HCT116 (cell line): ENCODE results near the gene PTCHD4. TPM values are rescaled to one million over a fixed set of nuclear protein-coding genes. Genes with fewer than 3 reads are reported as not detected.
"Not testable (repeated sequence)": the region's sequence is repeated elsewhere in the genome, so short reads cannot be mapped to it uniquely, and the experiment has no call there.

Experiments used
- ATAC-seq: fragments of 200-7000 bp; cut with Tn5 transposase; 2 replicates; pipeline ENCODE4 v1.9.1; 2020; ENCODE audit warnings: mild to moderate bottlenecking, moderate library complexity
- BruUV-seq: library from RNA; stranded (reverse); fragments of 400-500 nt; replicated peaks from 2 replicates; lab custom pipeline; 2021; lab: Mats Ljungman, UMichigan
- CTCF ChIA-PET: fragments of 300-600 bp; sonication (Branson Sonifier 250); formaldehyde crosslinking; loops from one replicate; lab custom pipeline; 2021; ENCODE audit warnings: antibody characterized with exemption; lab: Charles Lee
- POLR2A ChIA-PET: fragments of 300-600, 350-600 bp; sonication (Branson Sonifier 250); formaldehyde crosslinking; loops from one replicate; lab custom pipeline; 2021; ENCODE audit warnings: antibody characterized with exemption; lab: Charles Lee
- RAD21 ChIA-PET, 2 experiments: fragments of 300-600 bp; sonication (Branson Sonifier 250); formaldehyde crosslinking; loops; one replicate each; lab custom pipeline; 2023; ENCODE audit warnings: low total read pairs in 2 of 2; ENCODE audit not compliant: uncharacterized antibody in 2 of 2, unreplicated experiment in 2 of 2, low non-redundant PET in 1 of 2; lab: Charles Lee
- DNase-seq: peaks from one replicate; pipeline ENCODE4 v3.0.0-alpha.2; 2010; ENCODE audit warnings: low read depth, low spot score
- H2AFZ ChIP-seq: fragments of 200-600 bp; shearing (Covaris generic), sonication (generic); 2 replicates; pipeline ENCODE4 v1.6.1; 2017; ENCODE audit warnings: low read depth, mixed run types, mixed read lengths, antibody characterized with exemption, low read length; ENCODE audit not compliant: poor library complexity, severe bottlenecking
- H3K27ac ChIP-seq: 2 replicates; pipeline ENCODE4 v1.5.1; 2012; ENCODE audit warnings: low read depth, low read length
- H3K27me3 ChIP-seq: fragments of 200-600 bp; sonication (generic); 2 replicates; pipeline ENCODE4 v1.6.1; 2016; ENCODE audit warnings: mixed run types, low read length, mixed read lengths; ENCODE audit not compliant: insufficient read depth
- H3K36me3 ChIP-seq, 2 experiments: fragments of 200-500 bp in 1 of 2; fragments of 200-600 bp in 1 of 2; sonication (Bioruptor generic) in 1 of 2; sonication (generic) in 1 of 2; 2 replicates each; pipeline versions ENCODE4 v1.5.1 to v1.6.1; 2014 to 2016; ENCODE audit warnings: low read length in 2 of 2, inconsistent platforms in 1 of 2, mixed read lengths in 1 of 2, mixed run types in 1 of 2; ENCODE audit not compliant: insufficient read depth in 2 of 2, control insufficient read depth in 1 of 2
- H3K4me1 ChIP-seq, 2 experiments: fragments of 200-600 bp in 1 of 2; sonication (generic) in 1 of 2; 2 replicates each; pipeline versions ENCODE4 v1.5.1 to v1.6.1; 2012 to 2017; ENCODE audit warnings: low read length in 2 of 2, inconsistent platforms in 1 of 2, mild to moderate bottlenecking in 1 of 2, mixed read lengths in 1 of 2, mixed run types in 1 of 2, moderate library complexity in 1 of 2; ENCODE audit not compliant: insufficient read depth in 2 of 2, control insufficient read depth in 1 of 2
- H3K4me2 ChIP-seq: fragments of 200-600 bp; sonication (generic); 2 replicates; pipeline ENCODE4 v1.6.1; 2017; ENCODE audit warnings: mixed run types, low read length, mixed read lengths
- H3K4me3 ChIP-seq, 2 experiments: fragments of 200-600 bp in 1 of 2; sonication (generic) in 1 of 2; replicated peaks in 1 of 2; 2 replicates each; pipeline ENCODE4 v1.5.1; 2011 to 2016; ENCODE audit warnings: low read length in 2 of 2, control low read depth in 1 of 2, low read depth in 1 of 2, mild to moderate bottlenecking in 1 of 2, mixed read lengths in 1 of 2, mixed run types in 1 of 2
- H3K79me2 ChIP-seq: fragments of 200-600 bp; sonication (generic); 2 replicates; pipeline ENCODE4 v1.6.1; 2017; ENCODE audit warnings: mild to moderate bottlenecking, mixed run types, low read length, moderate library complexity, mixed read lengths; ENCODE audit not compliant: insufficient read depth
- H3K9ac ChIP-seq: fragments of 200-600 bp; sonication (generic); 2 replicates; pipeline ENCODE4 v1.6.1; 2016; ENCODE audit warnings: low read length, mixed read lengths
- H3K9me2 ChIP-seq: fragments of 200-600 bp; sonication (generic), shearing (Covaris generic); 2 replicates; pipeline ENCODE4 v1.6.1; 2017; ENCODE audit warnings: mixed run types, mild to moderate bottlenecking, moderate library complexity; ENCODE audit not compliant: insufficient read depth
- H3K9me3 ChIP-seq, 2 experiments: fragments of 200-500 bp in 1 of 2; fragments of 200-600 bp in 1 of 2; sonication (Bioruptor generic) in 1 of 2; sonication (generic) in 1 of 2; 2 replicates each; pipeline ENCODE4 v1.6.1; 2014 to 2017; ENCODE audit warnings: low read length in 2 of 2, mixed read lengths in 2 of 2, inconsistent platforms in 1 of 2, low read depth in 1 of 2, mild to moderate bottlenecking in 1 of 2, mixed run types in 1 of 2, moderate library complexity in 1 of 2; ENCODE audit not compliant: control insufficient read depth in 1 of 2, insufficient read depth in 1 of 2
- H4K20me1 ChIP-seq: fragments of 200-600 bp; sonication (generic), shearing (Covaris generic); 2 replicates; pipeline ENCODE4 v1.6.1; 2017; ENCODE audit warnings: mixed run types, mild to moderate bottlenecking, moderate library complexity; ENCODE audit not compliant: insufficient read depth
- ELF1 ChIP-seq: IDR thresholded peaks from 2 replicates; pipeline ENCODE4 v1.6.1; 2012; ENCODE audit warnings: low read depth, borderline replicate concordance
- EZH2 ChIP-seq: fragments of 200-600 bp; sonication (generic); IDR thresholded peaks from 2 replicates; pipeline ENCODE4 v1.6.1; 2017; ENCODE audit warnings: antibody characterized with exemption, mixed run types
- EZH2phosphoT487 ChIP-seq: fragments of 200-600 bp; IDR thresholded peaks from 2 replicates; pipeline ENCODE4 v1.6.1; 2018; ENCODE audit warnings: antibody characterized with exemption, borderline replicate concordance
- FOSL1 ChIP-seq: IDR thresholded peaks from 2 replicates; pipeline ENCODE4 v1.6.1; 2012; ENCODE audit warnings: low read depth
- POLR2AphosphoS5 ChIP-seq: IDR thresholded peaks from 2 replicates; pipeline ENCODE4 v1.6.1; 2011; ENCODE audit warnings: mild to moderate bottlenecking, low read depth, low read length, moderate library complexity
- SIN3A ChIP-seq: IDR thresholded peaks from 2 replicates; pipeline ENCODE4 v1.6.1; 2012; ENCODE audit warnings: low read depth
- SRF ChIP-seq: IDR thresholded peaks from 2 replicates; pipeline ENCODE4 v1.6.1; 2012; ENCODE audit warnings: low read depth
- YY1 ChIP-seq: IDR thresholded peaks from 2 replicates; pipeline ENCODE4 v1.6.1; 2011; ENCODE audit warnings: low read length, low read depth, moderate library complexity, mild to moderate bottlenecking; ENCODE audit not compliant: insufficient replicate concordance; ENCODE audit errors: extremely low read depth
- intact Hi-C: fragments of 100-400 bp; cut with micrococcal nuclease; formaldehyde crosslinking; loops from 2 replicates; pipeline ENCODE4 v1.10.0; 2022
- total RNA-seq: library from RNA; stranded (reverse); gene quantifications from one replicate; pipeline ENCODE4 v1.2.1, GENCODE V29; 2021; ENCODE audit not compliant: unreplicated experiment
- TF ChIP-seq, protein P1 (sequence below): IDR thresholded peaks from 2 replicates; pipeline ENCODE4 v1.6.1; 2012
- TF ChIP-seq, protein P2 (sequence below): IDR thresholded peaks from 2 replicates; pipeline ENCODE4 v1.6.1; 2012; ENCODE audit warnings: low read depth

Gene PTCHD4
- total RNA-seq, 1 experiment from 2014 or later, result 1.1 TPM

DNA sequence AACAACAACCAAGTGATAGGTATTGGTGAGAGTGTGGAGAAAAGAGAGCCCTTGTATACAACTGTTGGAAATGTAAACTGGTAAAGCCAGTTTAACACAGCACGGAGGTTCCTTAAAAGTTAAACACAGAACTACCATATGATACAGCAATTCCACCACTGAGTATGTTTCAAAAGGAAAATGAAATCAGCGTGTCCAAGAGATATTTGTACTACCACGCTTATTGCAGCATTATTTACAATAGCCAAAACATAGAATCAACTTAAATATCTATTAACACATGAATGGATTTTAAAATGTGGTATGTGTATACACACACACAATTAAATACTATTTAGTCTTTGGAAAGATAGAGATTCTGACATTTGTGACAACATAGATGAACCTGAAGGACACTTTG is 1.1 kb downstream of the PTCHD4 start:
- H3K9me2 ChIP-seq, result no peaks in the 10 kb centered on the region

GRCh38 chr6:48102476-48103195 is 8.4 kb downstream of the PTCHD4 start:
- H2AFZ ChIP-seq, H3K27me3 ChIP-seq, intact Hi-C loops, CTCF ChIA-PET, H3K9ac ChIP-seq, H3K4me1 ChIP-seq, DNase-seq, H3K4me3 ChIP-seq, H3K9me3 ChIP-seq, H3K36me3 ChIP-seq, POLR2A ChIA-PET, RAD21 ChIA-PET, H3K9me2 ChIP-seq, H3K79me2 ChIP-seq, ATAC-seq, H3K4me2 ChIP-seq, BruUV-seq, H4K20me1 ChIP-seq, H3K27ac ChIP-seq: not testable (repeated sequence)

More for the DNA sequence above, 1.1 kb downstream of the PTCHD4 start:
- Histone ChIP-seq H3K9ac (no peak overlapping the region), H3K4me3 (peak overlapping the region in 1 of 2 experiments; percentile 4; a peak in 1 of 4 replicates), H2AFZ (peak overlapping the region; percentile 92), H3K27me3 (no peaks in the 10 kb centered on the region), H3K4me2 (peak overlapping the region; percentile 35), H3K4me1 (peaks cover 8 to 15% of the 10 kb centered on the region in 2 experiments; a peak in 2 of 4 replicates), H4K20me1 (no peaks in the 10 kb centered on the region), H3K79me2 (no peaks in the 10 kb centered on the region), H3K27ac (peak overlapping the region; percentile 0; the same call in 1 of the 2 replicates), H3K9me3 (no peaks in the 10 kb centered on the region), H3K36me3 (no peaks in the 10 kb centered on the region)
- ChIA-PET RAD21 (no interaction called here), CTCF (no interaction called here), POLR2A (no interaction called here)
- TF ChIP-seq ELF1 (no peak), FOSL1 (no peak), YY1 (no peak), SRF (no peak), POLR2AphosphoS5 (no peak), EZH2 (no peak), SIN3A (no peak), EZH2phosphoT487 (no peak)
- TF ChIP-seq, protein P1, sequence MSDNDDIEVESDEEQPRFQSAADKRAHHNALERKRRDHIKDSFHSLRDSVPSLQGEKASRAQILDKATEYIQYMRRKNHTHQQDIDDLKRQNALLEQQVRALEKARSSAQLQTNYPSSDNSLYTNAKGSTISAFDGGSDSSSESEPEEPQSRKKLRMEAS, result no peak
- TF ChIP-seq, protein P2, sequence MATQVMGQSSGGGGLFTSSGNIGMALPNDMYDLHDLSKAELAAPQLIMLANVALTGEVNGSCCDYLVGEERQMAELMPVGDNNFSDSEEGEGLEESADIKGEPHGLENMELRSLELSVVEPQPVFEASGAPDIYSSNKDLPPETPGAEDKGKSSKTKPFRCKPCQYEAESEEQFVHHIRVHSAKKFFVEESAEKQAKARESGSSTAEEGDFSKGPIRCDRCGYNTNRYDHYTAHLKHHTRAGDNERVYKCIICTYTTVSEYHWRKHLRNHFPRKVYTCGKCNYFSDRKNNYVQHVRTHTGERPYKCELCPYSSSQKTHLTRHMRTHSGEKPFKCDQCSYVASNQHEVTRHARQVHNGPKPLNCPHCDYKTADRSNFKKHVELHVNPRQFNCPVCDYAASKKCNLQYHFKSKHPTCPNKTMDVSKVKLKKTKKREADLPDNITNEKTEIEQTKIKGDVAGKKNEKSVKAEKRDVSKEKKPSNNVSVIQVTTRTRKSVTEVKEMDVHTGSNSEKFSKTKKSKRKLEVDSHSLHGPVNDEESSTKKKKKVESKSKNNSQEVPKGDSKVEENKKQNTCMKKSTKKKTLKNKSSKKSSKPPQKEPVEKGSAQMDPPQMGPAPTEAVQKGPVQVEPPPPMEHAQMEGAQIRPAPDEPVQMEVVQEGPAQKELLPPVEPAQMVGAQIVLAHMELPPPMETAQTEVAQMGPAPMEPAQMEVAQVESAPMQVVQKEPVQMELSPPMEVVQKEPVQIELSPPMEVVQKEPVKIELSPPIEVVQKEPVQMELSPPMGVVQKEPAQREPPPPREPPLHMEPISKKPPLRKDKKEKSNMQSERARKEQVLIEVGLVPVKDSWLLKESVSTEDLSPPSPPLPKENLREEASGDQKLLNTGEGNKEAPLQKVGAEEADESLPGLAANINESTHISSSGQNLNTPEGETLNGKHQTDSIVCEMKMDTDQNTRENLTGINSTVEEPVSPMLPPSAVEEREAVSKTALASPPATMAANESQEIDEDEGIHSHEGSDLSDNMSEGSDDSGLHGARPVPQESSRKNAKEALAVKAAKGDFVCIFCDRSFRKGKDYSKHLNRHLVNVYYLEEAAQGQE, result no peak
- ATAC-seq (no peak), DNase-seq (no peak)
- BruUV-seq, result TSS peak; percentile 47
- intact Hi-C loops, result no loop called here
